Inflammatory macrophage treated with lipopolysaccharide for 4 hours (primary cell): ENCODE measurements around the gene KRTAP10-2.
"Not testable (repeated sequence)": the region's sequence is repeated elsewhere in the genome, so short reads cannot be mapped to it uniquely, and the experiment has no call there.

ENCODE experiments used
- DNase-seq: peaks from one replicate; pipeline ENCODE4 v3.0.0-alpha.2; 2020

Gene KRTAP10-2

GRCh38 chr21:44582055-44582454, 30.8 kb upstream of the KRTAP10-2 start:
- DNase-seq, result no peak

- no peak for DNase-seq
These were observed 29.9 kb upstream of the KRTAP10-2 start for GRCh38 chr21:44581158-44581557.

GRCh38 chr21:44580231-44580821, 29.0 kb upstream of the KRTAP10-2 start, which contains the start of gene KRTAP10-5:
KRTAP10-5 (minus strand) TSS chr21:44580604; CDS start chr21:44580578, 26 bp downstream.
- not testable (repeated sequence) for DNase-seq

GRCh38 chr21:44579833-44580144, 28.5 kb upstream of the KRTAP10-2 start:
- DNase-seq, result no peak

- no peak for DNase-seq
These were observed 27.9 kb upstream of the KRTAP10-2 start for GRCh38 chr21:44579056-44579832.

- no peak for DNase-seq
These were observed 27.2 kb upstream of the KRTAP10-2 start for GRCh38 chr21:44578371-44579055.

- no peak for DNase-seq
These were observed 24.7 kb upstream of the KRTAP10-2 start for GRCh38 chr21:44576025-44576420.

- no peak for DNase-seq
These were observed 24.2 kb upstream of the KRTAP10-2 start for GRCh38 chr21:44575307-44576024.

- DNase-seq, result no peak
These were observed 23.4 kb upstream of the KRTAP10-2 start for GRCh38 chr21:44574457-44575306.

- not testable (repeated sequence) for DNase-seq
These were observed 22.5 kb upstream of the KRTAP10-2 start, which contains the start of gene KRTAP10-4 for GRCh38 chr21:44573630-44574456. KRTAP10-4 (plus strand) TSS chr21:44573729; CDS start chr21:44573759, 30 bp downstream.

- no peak for DNase-seq
These were observed 21.8 kb upstream of the KRTAP10-2 start for GRCh38 chr21:44572959-44573583.

GRCh38 chr21:44571844-44572782, 20.8 kb upstream of the KRTAP10-2 start:
- DNase-seq, result no peak

GRCh38 chr21:44571296-44571695, 20.0 kb upstream of the KRTAP10-2 start:
- no peak for DNase-seq

GRCh38 chr21:44569861-44570517, 18.7 kb upstream of the KRTAP10-2 start:
- DNase-seq, result no peak

GRCh38 chr21:44568667-44569556, 17.6 kb upstream of the KRTAP10-2 start:
- no peak for DNase-seq

GRCh38 chr21:44568261-44568660, 17.0 kb upstream of the KRTAP10-2 start:
- DNase-seq, result no peak

GRCh38 chr21:44567481-44568171, 16.3 kb upstream of the KRTAP10-2 start:
- no peak for DNase-seq
